GM18861 (cell line): ENCODE measurements around the gene SCFD2.
"Not testable (repeated sequence)": the region's sequence is repeated elsewhere in the genome, so short reads cannot be mapped to it uniquely, and the experiment has no call there.

Experiments used
- ATAC-seq: cut with Tn5 transposase; IDR thresholded peaks from one replicate; pipeline ENCODE4 v1.9.1; 2021; ENCODE audit not compliant: unreplicated experiment

The SCFD2 gene

GRCh38 chr4:53346920-53347852, 18.7 kb downstream of the SCFD2 start:
- ATAC-seq = no peak

GRCh38 chr4:53346392-53346791, 19.5 kb downstream of the SCFD2 start:
- ATAC-seq = not testable (repeated sequence)

GRCh38 chr4:53340145-53340544, 25.7 kb downstream of the SCFD2 start:
- ATAC-seq = not testable (repeated sequence)

- not testable (repeated sequence) for ATAC-seq
Measured at GRCh38 chr4:53334916-53335315, 30.9 kb downstream of the SCFD2 start.

- ATAC-seq = no peak
Measured at GRCh38 chr4:53326535-53326934, 39.3 kb downstream of the SCFD2 start.

GRCh38 chr4:53322696-53323095, 43.2 kb downstream of the SCFD2 start:
- no peak for ATAC-seq

- ATAC-seq = no peak
Measured at GRCh38 chr4:53321984-53322289, 43.9 kb downstream of the SCFD2 start.

GRCh38 chr4:53321151-53321983, 44.5 kb downstream of the SCFD2 start:
- ATAC-seq = no peak

GRCh38 chr4:53315300-53315699, 50.6 kb downstream of the SCFD2 start:
- ATAC-seq = no peak

- ATAC-seq = no peak
Measured at GRCh38 chr4:53314252-53314651, 51.6 kb downstream of the SCFD2 start.

- ATAC-seq = no peak
Measured at GRCh38 chr4:53313510-53313909, 52.4 kb downstream of the SCFD2 start.

- no peak for ATAC-seq
Measured at GRCh38 chr4:53309321-53310040, 56.4 kb downstream of the SCFD2 start.

GRCh38 chr4:53307819-53308780, 57.8 kb downstream of the SCFD2 start:
- ATAC-seq = no peak

GRCh38 chr4:53307210-53307609, 58.7 kb downstream of the SCFD2 start:
- ATAC-seq = no peak

GRCh38 chr4:53306729-53307128, 59.1 kb downstream of the SCFD2 start:
- ATAC-seq = no peak

- not testable (repeated sequence) for ATAC-seq
Measured at GRCh38 chr4:53292209-53292608, 73.7 kb downstream of the SCFD2 start.

- ATAC-seq = no peak
Measured at GRCh38 chr4:53281438-53281837, 84.4 kb downstream of the SCFD2 start.

- no peak for ATAC-seq
Measured at GRCh38 chr4:53280846-53281245, 85.0 kb downstream of the SCFD2 start.

GRCh38 chr4:53274609-53275268, 91.1 kb downstream of the SCFD2 start:
- ATAC-seq = no peak

GRCh38 chr4:53273726-53274125, 92.1 kb downstream of the SCFD2 start:
- no peak for ATAC-seq
